PFSK-1 (cell line): ENCODE measurements around the gene DNAJB13.

Experiments used
- FOXP2 ChIP-seq: optimal IDR thresholded peaks from 2 replicates; pipeline ENCODE3; 2011; ENCODE audit warnings: borderline replicate concordance, control low read depth, inconsistent platforms; ENCODE audit not compliant: insufficient read depth; ENCODE audit errors: extremely low read length, extremely low read depth
- POLR2AphosphoS5 ChIP-seq: IDR thresholded peaks from 2 replicates; pipeline ENCODE4 v1.6.1; 2012; ENCODE audit warnings: low read depth, mild to moderate bottlenecking, control low read depth, low read length, moderate library complexity
- SIN3A ChIP-seq: IDR thresholded peaks from 2 replicates; pipeline ENCODE4 v1.6.1; 2012; ENCODE audit warnings: mild to moderate bottlenecking, low read length, moderate library complexity, borderline replicate concordance; ENCODE audit not compliant: insufficient read depth
- TAF1 ChIP-seq: IDR thresholded peaks from 2 replicates; pipeline ENCODE4 v1.6.1; 2012; ENCODE audit warnings: low read length, control low read depth, borderline replicate concordance; ENCODE audit not compliant: insufficient read depth
- TF ChIP-seq, protein P1 (sequence below), 2 experiments: IDR thresholded peaks; 2 replicates each; pipeline versions ENCODE4 v1.6.1 to v1.8.0; 2011 to 2012; ENCODE audit warnings: low read depth in 2 of 2, low read length in 2 of 2, control low read depth in 1 of 2, inconsistent platforms in 1 of 2, mild to moderate bottlenecking in 1 of 2, moderate library complexity in 1 of 2; ENCODE audit not compliant: insufficient read depth in 1 of 2

DNAJB13 gene

DNA sequence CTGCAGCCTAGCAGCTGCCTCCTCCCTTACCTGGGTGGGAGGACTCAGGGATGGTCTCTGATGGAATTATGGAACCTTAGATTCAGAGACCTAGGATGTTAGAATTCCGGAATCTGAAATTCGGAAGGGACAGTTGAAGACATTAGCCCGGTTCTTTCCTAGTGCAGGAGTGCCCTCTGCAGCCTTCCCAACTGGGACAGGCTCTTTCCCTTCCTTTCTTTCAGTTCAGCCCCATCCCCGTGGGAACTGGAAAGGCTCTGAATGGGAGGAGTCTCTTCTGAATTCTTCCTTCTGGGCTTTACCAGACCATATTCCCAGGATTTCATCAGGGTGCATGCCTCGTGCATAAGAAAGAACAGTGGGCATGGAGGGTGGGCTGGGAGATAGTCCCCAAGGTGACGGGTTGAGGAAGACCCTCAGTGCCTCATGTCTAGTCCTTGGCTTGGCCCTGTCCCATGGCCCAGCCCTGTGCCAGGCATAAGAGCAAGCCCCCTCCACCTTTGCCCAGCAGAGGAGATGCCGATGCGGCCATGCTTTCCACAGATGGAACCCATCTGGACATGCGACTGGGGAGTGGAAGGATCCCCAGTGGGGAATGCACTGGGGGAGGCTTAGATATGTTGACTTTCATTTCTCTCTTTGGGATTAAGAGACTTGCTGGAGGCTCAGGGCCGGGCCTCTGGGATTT lies 14.4 kb downstream of the DNAJB13 start:
- TF ChIP-seq POLR2AphosphoS5 (no peak), FOXP2 (no peak), SIN3A (no peak), TAF1 (no peak)
- TF ChIP-seq, protein P1, sequence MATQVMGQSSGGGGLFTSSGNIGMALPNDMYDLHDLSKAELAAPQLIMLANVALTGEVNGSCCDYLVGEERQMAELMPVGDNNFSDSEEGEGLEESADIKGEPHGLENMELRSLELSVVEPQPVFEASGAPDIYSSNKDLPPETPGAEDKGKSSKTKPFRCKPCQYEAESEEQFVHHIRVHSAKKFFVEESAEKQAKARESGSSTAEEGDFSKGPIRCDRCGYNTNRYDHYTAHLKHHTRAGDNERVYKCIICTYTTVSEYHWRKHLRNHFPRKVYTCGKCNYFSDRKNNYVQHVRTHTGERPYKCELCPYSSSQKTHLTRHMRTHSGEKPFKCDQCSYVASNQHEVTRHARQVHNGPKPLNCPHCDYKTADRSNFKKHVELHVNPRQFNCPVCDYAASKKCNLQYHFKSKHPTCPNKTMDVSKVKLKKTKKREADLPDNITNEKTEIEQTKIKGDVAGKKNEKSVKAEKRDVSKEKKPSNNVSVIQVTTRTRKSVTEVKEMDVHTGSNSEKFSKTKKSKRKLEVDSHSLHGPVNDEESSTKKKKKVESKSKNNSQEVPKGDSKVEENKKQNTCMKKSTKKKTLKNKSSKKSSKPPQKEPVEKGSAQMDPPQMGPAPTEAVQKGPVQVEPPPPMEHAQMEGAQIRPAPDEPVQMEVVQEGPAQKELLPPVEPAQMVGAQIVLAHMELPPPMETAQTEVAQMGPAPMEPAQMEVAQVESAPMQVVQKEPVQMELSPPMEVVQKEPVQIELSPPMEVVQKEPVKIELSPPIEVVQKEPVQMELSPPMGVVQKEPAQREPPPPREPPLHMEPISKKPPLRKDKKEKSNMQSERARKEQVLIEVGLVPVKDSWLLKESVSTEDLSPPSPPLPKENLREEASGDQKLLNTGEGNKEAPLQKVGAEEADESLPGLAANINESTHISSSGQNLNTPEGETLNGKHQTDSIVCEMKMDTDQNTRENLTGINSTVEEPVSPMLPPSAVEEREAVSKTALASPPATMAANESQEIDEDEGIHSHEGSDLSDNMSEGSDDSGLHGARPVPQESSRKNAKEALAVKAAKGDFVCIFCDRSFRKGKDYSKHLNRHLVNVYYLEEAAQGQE (IDR thresholded peaks at IDR 0.05; ENCODE audit: insufficient read depth in 1 of 2, low read depth in 2 of 2, low read length in 2 of 2): no peak

DNA sequence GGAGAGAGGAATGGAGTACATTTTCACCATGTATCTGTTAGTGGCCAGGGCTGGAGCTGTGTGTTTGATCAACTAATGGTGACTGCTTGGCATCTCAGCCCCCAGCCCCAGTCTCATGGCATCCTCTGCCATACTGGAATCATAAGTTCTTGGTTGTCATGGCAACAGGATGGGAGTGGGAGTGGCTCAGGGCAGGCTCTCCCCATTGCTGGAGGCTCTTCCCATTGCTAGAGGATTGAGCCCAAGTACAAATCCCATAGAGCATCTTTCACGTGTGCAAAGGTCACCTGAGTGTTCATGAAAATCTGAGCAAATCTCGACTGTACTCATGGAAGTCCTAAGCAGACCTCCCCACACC lies 14.9 kb downstream of the DNAJB13 start:
- no peak for TF ChIP-seq POLR2AphosphoS5
- no peak for TF ChIP-seq TAF1
- TF ChIP-seq, protein P1 (IDR thresholded peaks at IDR 0.05; ENCODE audit: insufficient read depth in 1 of 2, low read depth in 2 of 2, low read length in 2 of 2): no peak
- TF ChIP-seq SIN3A: no peak
- TF ChIP-seq FOXP2: no peak

DNA sequence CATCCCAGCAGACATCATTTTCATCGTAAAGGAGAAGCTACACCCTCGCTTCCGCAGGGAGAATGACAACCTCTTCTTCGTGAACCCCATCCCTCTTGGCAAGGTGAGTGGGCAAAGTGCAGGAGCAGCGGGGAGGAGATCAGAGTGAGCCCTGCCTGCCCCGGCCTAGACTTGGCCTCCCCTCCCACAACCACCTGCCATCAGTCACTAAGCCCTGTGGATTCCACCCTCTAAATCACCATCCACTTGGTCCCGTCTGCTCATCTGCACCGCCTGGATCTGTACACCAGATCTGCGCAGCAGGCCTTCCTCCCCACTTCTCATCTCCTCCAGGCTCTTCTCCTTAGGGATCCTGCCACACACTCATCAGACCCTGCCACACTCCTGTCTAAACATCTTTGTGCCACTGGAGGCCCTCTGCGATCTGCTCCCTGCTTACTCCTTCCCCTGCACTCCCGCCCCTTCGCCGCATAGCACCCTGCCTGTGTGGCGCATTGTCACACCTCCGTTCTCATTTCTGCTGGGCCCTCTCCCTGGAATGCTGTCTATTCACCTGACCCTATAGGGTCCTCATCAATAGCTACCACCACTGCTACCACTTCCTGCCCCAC lies 17.6 kb downstream of the DNAJB13 start:
- no peak for TF ChIP-seq POLR2AphosphoS5
- TF ChIP-seq, protein P1 (IDR thresholded peaks at IDR 0.05; ENCODE audit: insufficient read depth in 1 of 2, low read depth in 2 of 2, low read length in 2 of 2): no peak
- no peak for TF ChIP-seq SIN3A
- TF ChIP-seq FOXP2: no peak
- TF ChIP-seq TAF1: no peak

DNA sequence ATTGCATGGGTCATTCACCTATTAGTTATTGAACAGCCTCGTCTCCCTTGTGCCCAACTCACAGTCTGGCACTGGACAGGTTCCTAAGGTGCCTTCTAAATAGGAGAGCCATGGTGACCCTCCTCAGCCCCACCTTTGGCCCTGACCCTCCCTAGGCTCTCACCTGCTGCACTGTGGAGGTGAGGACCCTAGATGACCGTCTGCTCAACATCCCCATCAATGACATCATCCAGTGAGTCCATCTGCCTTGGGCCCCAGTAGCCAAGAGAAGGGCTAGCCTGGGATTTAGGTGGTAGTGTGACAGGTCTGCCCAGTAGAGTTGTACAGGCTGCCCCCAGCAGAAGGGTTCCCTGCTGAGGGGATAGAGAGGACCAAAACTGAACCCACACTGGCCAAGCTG lies 18.3 kb downstream of the DNAJB13 start:
- TF ChIP-seq, protein P1 (IDR thresholded peaks at IDR 0.05; ENCODE audit: insufficient read depth in 1 of 2, low read depth in 2 of 2, low read length in 2 of 2): no peak
- TF ChIP-seq FOXP2: no peak
- no peak for TF ChIP-seq POLR2AphosphoS5
- TF ChIP-seq SIN3A: no peak
- TF ChIP-seq TAF1: no peak
